ENCODE measurements around the gene CYP8B1. TPM values are rescaled to one million over a fixed set of nuclear protein-coding genes. Genes with fewer than 3 reads are reported as not detected.

Gene CYP8B1
- total and polyA plus RNA-seq, 11 donors: 0.14 TPM; not detected in 10

DNA sequence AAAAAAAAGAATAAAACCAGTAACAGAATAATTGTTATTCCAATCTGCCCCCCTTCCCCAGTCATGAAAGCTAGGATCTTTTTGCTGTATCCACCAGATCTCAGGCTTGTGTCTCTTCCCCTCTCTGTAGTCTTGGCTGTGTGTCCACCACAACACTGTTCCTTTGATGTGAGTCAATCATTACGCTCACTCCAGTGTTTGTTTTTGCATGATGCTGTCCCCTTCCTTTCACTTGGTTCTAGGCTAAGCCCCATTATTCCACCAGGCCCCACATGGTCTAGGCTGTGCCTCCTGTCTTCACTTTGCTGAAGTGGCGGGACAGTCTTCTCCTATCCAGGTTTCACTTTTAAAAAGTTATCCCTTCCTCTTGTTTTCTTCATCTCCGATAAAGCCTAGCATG, 52.9 kb downstream of the CYP8B1 start:
- H3K4me3 ChIP-seq: no peak overlapping the region

More for the DNA sequence above, 52.9 kb downstream of the CYP8B1 start:
- DNase-seq (no peak), ATAC-seq (no peak)
- H3K27me3 ChIP-seq: no peaks in the 10 kb centered on the region
- H3K4me1 ChIP-seq: no peaks in the 10 kb centered on the region
- H3K27ac ChIP-seq: no peak overlapping the region
- H3K36me3 ChIP-seq: no peaks in the 10 kb centered on the region
- 93 to 95% (median 94%) methylated on average over 3 of the region's 3 CpGs for WGBS, 4 donors
- intact Hi-C loops (cut with DNase I): no loop called here
- H3K9me3 ChIP-seq: no peaks in the 10 kb centered on the region
- no peak for TF ChIP-seq POLR2A (IDR thresholded peaks at IDR 0.05)
- TF ChIP-seq, protein P1, sequence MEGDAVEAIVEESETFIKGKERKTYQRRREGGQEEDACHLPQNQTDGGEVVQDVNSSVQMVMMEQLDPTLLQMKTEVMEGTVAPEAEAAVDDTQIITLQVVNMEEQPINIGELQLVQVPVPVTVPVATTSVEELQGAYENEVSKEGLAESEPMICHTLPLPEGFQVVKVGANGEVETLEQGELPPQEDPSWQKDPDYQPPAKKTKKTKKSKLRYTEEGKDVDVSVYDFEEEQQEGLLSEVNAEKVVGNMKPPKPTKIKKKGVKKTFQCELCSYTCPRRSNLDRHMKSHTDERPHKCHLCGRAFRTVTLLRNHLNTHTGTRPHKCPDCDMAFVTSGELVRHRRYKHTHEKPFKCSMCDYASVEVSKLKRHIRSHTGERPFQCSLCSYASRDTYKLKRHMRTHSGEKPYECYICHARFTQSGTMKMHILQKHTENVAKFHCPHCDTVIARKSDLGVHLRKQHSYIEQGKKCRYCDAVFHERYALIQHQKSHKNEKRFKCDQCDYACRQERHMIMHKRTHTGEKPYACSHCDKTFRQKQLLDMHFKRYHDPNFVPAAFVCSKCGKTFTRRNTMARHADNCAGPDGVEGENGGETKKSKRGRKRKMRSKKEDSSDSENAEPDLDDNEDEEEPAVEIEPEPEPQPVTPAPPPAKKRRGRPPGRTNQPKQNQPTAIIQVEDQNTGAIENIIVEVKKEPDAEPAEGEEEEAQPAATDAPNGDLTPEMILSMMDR (IDR thresholded peaks at IDR 0.05): no peak

Other genes with a start within 250 kb of the CYP8B1 start
- 100 to 1,000 TPM in 7 of 9 donors, 10 to 100 TPM in 2; 76.6 to 184 (median 131) TPM for gene ZBTB47, start 222.2 kb downstream of the CYP8B1 start, total RNA-seq
- gene ZBTB47, start 222.2 kb downstream of the CYP8B1 start, polyA plus RNA-seq: 100 to 1,000 TPM; 110 to 111 TPM
- gene KLHL40, start 190.3 kb downstream of the CYP8B1 start, total RNA-seq: 1 to 10 TPM in 2 of 9 donors, under 1 TPM in 6, not detected in 1; 0.19 to 5.6 (median 0.73) TPM
- 1 to 10 TPM in 1 of 2 donors, under 1 TPM in 1; 0.61 to 6.8 TPM for gene KLHL40, start 190.3 kb downstream of the CYP8B1 start, polyA plus RNA-seq
- gene HHATL, start 173.1 kb downstream of the CYP8B1 start, total RNA-seq: 100 to 1,000 TPM; 305 to 823 (median 538) TPM
- 1,000 to 10,000 TPM in 1 of 2 donors, 100 to 1,000 TPM in 1; 188 to 1,023 TPM for gene HHATL, start 173.1 kb downstream of the CYP8B1 start, polyA plus RNA-seq
- 1 to 10 TPM in 1 of 9 donors, under 1 TPM in 7, not detected in 1; 0.44 to 1.4 (median 0.83) TPM for gene CCDC13, start 102.6 kb downstream of the CYP8B1 start, total RNA-seq
- 1 to 10 TPM in 1 of 2 donors, under 1 TPM in 1; 0.53 to 1.1 TPM for gene CCDC13, start 102.6 kb downstream of the CYP8B1 start, polyA plus RNA-seq
- gene HIGD1A, start 71.4 kb downstream of the CYP8B1 start, total RNA-seq: 100 to 1,000 TPM; 170 to 353 (median 313) TPM
- gene HIGD1A, start 71.4 kb downstream of the CYP8B1 start, polyA plus RNA-seq: 100 to 1,000 TPM; 291 to 497 TPM
- 1 to 10 TPM in 4 of 9 donors, under 1 TPM in 5; 0.42 to 3.1 (median 0.67) TPM for gene ACKR2, start 66.4 kb downstream of the CYP8B1 start, total RNA-seq
- under 1 TPM; 0.22 to 0.57 TPM for gene ACKR2, start 66.4 kb downstream of the CYP8B1 start, polyA plus RNA-seq
- 10 to 100 TPM in 1 of 9 donors, 1 to 10 TPM in 8; 1.0 to 11.1 (median 5.3) TPM for gene ZNF662, start 30.3 kb upstream of the CYP8B1 start, total RNA-seq
- 1 to 10 TPM in 1 of 2 donors, under 1 TPM in 1; 0.76 to 3.2 TPM for gene ZNF662, start 30.3 kb upstream of the CYP8B1 start, polyA plus RNA-seq
- 1 to 10 TPM in 2 of 9 donors, under 1 TPM in 7; 0.19 to 2.5 (median 0.52) TPM for gene GASK1A, start 103.4 kb upstream of the CYP8B1 start, total RNA-seq
- under 1 TPM; 0.23 to 0.47 TPM for gene GASK1A, start 103.4 kb upstream of the CYP8B1 start, polyA plus RNA-seq
- gene POMGNT2, start 230.2 kb upstream of the CYP8B1 start, total RNA-seq: 10 to 100 TPM; 13.8 to 36.0 (median 18.5) TPM
- 10 to 100 TPM in 1 of 2 donors, 1 to 10 TPM in 1; 9.1 to 22.4 TPM for gene POMGNT2, start 230.2 kb upstream of the CYP8B1 start, polyA plus RNA-seq